Non-pigmented ciliary epithelial cell (primary cell): ENCODE measurements around the gene SEH1L.
"Not testable (repeated sequence)": the region's sequence is repeated elsewhere in the genome, so short reads cannot be mapped to it uniquely, and the experiment has no call there.

ENCODE experiments used
- DNase-seq: peaks from one replicate; pipeline ENCODE4 v3.0.0-alpha.2; 2010; ENCODE audit warnings: low read depth

The SEH1L gene

DNA sequence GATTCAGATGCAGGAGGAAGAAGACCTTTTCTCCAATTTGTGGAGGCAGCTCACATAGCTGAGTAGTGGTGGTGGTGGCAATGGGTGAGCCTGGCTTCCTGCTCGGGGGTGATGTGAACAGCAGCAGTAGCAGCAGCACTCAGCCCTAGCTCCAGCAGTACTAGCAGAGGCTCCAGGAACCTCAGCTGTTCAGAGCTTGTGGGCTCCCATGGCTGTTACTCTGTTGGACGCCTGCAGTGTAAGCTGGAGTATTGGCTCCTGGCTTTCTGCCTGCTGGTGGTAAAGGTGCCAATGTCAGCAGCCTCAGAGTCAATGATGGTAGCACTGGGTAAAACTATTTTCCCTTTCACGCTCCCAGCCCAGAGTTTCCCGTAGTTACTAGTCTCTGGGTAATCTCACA, 3.1 kb upstream of the SEH1L start:
- DNase-seq = no peak

GRCh38 chr18:12946549-12947284, 1.1 kb upstream of the SEH1L start:
- peak; percentile 75 for DNase-seq

DNA sequence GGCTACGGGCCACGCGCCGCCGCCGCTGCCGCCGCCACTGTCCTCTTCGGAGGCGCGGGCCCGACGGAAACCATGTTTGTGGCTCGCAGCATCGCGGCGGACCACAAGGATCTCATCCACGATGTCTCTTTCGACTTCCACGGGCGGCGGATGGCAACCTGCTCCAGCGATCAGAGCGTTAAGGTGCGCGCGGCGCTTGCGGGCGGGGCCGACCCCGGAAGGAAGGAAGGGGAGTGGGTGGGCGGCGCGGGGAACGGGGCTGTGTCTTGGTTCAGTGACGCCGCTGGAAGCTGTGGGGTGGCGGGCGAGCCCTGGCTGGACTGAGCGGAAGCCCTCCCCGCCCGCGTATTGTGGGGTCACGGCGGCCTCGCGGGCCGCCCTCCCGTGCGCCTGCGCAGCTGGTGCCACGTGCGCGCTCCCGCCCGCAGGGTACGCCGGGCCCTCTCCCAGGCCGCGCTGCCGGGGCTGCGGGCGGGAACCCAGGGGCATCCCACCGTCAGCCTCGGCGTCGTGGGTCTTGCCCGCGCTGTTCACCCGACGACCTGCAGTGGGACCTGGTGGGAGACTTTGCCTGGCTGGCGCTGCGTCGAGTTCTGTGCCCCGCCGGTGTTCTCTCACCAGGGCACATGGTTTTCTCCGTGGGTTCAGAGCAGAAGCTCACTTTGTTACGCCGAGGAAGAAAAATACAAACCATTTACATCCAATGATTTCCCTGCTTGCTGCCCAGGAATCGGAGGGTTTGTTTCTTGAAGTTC, 416 bp downstream of the SEH1L start:
- DNase-seq = peak; percentile 51

DNA sequence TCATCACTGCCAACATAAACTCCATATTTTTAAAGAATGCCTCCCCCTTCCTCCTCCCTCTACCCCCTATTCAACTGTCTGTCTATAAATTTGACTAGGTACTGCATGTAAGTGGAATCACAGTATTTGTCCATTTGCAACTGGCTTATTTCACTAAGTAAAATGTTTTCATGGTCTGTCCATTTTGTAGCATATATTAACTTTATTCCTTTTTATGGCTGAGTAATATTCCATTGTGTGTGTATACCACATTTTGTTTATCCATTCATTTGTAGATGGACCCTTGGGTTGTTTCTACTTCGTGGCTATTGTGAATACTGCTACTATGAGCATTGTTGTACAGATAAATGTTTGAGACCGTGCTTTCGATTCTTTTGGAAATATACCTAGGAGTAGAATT, 10.7 kb downstream of the SEH1L start:
- DNase-seq = no peak

GRCh38 chr18:12960395-12960794, 12.6 kb downstream of the SEH1L start:
- DNase-seq = no peak

DNA sequence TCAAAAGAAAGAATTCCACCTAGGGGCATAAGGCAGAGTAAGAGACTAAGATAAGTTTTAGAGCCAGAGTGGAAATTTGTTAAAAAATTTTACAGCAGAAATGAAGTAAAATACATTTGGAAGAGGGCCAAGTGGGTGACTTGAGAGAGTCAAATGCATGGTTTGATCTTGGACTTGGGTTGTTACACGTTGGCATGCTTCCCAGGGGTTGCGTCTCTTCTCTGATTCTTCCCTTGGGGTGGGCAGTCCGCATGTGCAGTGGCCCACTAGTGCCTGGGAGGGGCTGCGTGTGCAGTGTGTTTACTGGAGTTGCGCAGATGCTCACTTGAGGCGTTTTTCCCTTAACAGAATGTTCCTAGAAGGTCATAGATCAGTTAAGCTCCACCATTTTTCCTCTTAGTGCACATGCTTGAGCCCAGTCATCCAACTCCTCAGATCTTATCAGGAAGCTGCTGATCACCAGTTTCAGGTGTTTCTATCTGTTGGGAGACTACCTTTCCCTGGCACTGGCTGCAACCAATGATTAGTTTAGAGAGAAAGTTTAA, 13.1 kb downstream of the SEH1L start:
- DNase-seq = no peak

GRCh38 chr18:12963069-12963468, 15.3 kb downstream of the SEH1L start:
- no peak for DNase-seq

- no peak for DNase-seq
Measured at GRCh38 chr18:12968115-12968514, 20.3 kb downstream of the SEH1L start.

GRCh38 chr18:12968619-12969018, 20.8 kb downstream of the SEH1L start:
- DNase-seq = no peak

DNA sequence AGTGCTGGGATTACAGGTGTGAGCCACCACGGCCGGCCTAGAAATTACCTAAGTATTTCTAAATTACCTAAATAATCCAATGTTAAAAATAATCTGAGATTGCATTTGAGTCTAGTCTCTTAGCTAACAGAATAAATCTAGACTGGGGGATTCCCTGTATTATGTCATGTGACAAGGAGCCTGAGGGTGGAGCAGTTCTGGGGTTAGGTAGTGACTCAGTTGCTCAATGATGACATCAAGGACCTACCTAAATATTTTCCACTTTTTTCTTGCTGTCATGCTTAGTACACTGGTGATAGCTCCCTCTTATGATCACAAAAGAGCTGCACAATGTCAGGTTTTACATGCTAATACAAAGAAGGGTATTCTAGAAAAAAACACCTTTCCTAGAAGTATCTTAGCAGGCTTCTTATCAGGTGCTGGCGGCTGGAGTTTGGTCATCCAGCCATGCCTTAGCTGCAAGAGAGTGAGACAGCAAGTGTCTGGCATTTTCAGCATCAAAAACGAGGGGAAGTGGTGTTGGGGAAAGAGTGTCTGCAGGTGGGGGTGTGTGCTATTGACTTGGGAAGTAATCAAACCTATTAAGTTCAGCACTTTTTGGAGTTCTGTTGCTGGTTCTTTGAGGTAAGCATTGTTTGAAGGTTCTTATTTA, 25.9 kb downstream of the SEH1L start:
- no peak for DNase-seq

DNA sequence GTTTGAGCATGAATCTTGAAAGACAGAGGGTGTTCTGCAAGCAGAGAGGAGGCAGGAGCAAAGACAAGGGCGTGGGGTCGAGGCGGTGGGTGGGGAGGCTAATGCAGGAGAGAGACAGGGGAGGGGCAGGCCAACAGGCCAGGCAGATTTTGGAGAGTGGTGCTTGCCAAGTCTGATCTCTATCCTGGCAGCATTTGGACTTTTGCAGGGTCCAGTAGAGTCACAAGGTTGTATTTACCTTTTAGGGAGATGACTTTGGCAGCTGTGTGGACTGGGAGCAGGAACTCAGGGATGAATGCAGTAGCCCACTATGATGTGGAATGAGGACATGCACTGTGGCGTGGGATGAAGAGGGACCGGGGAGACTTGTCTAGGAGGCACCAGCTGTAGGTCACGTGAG, 27.7 kb downstream of the SEH1L start:
- DNase-seq = no peak

DNA sequence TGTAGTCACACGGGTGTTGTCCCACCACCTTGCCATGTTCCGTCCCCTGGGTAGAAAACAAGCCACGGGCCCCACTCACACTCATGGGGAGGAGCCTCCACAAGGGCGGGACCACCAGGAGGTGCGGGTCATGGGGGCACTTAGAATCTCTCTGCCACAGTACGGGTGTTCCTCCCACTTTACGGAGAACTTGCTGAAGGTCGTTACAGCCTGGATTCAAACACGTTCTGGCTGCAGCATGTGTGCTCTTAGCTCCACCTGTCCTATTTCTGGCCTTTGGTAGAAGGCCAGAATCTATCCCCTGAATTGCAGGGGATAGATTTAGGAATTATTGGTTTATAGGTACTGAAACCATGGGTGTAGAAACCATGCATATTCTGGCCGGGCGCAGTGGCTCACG, 28.5 kb downstream of the SEH1L start:
- no peak for DNase-seq

- DNase-seq = not testable (repeated sequence)
Measured at GRCh38 chr18:12980065-12980464, 32.3 kb downstream of the SEH1L start.

DNA sequence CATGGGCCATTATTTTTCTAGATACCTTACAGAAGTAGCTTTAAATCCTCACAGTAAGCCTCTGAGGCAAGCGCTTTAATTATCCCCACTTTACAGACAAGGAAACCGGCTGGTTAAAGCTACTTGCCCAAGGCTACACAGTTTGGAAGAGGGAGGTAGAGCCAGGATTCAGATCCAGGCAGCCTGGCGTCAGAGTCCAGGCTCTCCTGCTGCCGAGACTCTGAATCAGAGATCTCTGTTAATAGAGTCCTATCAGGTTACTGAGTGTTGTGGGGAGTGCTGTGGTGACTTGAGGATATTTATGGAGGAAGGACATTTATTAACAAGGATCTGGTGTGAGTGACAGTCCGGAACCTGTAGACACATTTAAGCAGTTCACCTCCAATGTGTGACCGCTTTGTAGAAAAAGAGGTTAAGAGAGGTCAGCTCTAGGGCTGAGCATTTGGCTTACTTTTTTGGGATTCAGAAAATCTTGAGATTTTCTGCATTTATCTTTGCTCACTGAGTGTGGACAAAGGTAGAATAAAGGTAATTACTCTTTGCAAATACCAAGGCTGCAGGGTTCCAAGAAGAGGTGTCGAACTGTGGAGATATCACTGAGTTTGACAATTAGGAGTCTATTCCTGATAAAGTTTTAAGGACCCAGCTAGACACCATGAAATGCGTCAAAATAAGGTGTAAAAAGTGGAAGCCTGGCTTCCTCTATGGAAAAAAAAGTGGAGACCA, 41.7 kb downstream of the SEH1L start:
- no peak for DNase-seq

- DNase-seq = no peak
Measured at GRCh38 chr18:12990123-12990475, 42.3 kb downstream of the SEH1L start.

- DNase-seq = no peak
Measured at GRCh38 chr18:12990641-12990966, 42.8 kb downstream of the SEH1L start.

GRCh38 chr18:12990967-12991820, 43.4 kb downstream of the SEH1L start, which contains the start of gene CEP192:
Gene CEP192, plus strand, starts transcription at chr18:12991362. Its CDS starts 8,063 bp downstream, at chr18:12999425.
- peak; percentile 94 for DNase-seq

DNA sequence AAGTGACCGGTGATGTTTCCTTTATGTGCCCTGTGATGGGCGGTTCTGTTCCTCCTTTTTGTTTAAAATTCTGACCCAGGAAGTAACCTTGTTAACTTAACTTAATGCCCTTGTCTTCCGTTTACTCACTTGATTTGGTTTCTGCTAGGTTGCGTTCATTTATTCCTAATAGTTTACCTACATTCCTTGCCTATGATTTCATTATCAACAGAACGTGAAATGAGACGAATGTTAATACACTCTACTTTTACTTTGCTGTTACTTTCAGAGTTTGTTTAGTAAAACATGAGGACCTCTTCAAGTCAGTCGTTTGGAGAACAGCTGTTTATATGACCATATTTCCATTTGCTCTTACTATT, 44.0 kb downstream of the SEH1L start:
- no peak for DNase-seq

DNA sequence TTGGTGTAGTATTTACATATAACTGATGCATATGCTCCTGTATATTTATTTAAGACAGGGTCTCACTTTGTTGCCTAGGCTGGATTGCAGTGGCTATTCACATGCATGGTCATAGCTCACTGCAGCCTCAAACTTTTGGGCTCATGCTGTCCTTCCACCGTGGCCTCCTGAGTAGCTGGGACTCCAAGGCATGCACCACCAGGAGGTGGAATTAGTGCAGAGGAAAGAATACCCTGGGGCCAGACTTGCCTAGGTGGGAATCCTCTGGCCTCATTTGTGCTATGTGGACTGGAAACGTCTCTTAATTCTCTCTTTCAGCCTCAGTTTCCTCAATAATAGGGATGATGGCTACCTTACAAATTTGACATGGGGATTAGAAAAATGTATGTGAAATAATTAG, 45.6 kb downstream of the SEH1L start:
- DNase-seq = no peak

GRCh38 chr18:12995424-12995823, 47.6 kb downstream of the SEH1L start:
- DNase-seq = no peak

GRCh38 chr18:12995952-12996477, 48.2 kb downstream of the SEH1L start:
- no peak for DNase-seq
